ENCODE measurements around the gene KCNH5. TPM values are rescaled to one million over a fixed set of nuclear protein-coding genes. Genes with fewer than 3 reads are reported as not detected.

KCNH5 gene
- total RNA-seq, 2 experiments from 2014 or later = not detected

DNA sequence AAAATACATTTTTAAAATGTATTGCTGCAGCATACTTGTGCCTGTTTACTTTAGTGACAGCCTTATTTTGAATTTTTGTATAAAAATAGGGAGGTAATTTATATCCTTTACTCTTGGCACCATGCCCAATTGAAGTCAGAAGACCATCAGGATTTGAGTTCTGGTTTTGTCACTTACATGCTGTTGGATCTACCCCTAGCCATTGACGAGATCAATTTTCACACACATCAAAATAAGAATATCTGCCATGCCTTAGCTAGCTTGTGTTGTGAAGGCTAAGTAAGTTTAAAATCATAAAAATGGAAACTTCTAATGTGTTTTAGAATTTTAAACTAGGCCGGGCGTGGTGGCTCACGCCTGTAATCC lies 381.8 kb downstream of the KCNH5 start:
- Mint-ChIP-seq H3K9me3 (peaks cover 4% of the 10 kb centered on the region), H3K4me1 (ENCODE audit: low read depth) (no peaks in the 10 kb centered on the region), H3K4me3 (no peak overlapping the region), H3K27ac (no peak overlapping the region), H3K36me3 (ENCODE audit: low read depth) (no peaks in the 10 kb centered on the region), H3K27me3 (no peaks in the 10 kb centered on the region)
- TF ChIP-seq, protein P1, sequence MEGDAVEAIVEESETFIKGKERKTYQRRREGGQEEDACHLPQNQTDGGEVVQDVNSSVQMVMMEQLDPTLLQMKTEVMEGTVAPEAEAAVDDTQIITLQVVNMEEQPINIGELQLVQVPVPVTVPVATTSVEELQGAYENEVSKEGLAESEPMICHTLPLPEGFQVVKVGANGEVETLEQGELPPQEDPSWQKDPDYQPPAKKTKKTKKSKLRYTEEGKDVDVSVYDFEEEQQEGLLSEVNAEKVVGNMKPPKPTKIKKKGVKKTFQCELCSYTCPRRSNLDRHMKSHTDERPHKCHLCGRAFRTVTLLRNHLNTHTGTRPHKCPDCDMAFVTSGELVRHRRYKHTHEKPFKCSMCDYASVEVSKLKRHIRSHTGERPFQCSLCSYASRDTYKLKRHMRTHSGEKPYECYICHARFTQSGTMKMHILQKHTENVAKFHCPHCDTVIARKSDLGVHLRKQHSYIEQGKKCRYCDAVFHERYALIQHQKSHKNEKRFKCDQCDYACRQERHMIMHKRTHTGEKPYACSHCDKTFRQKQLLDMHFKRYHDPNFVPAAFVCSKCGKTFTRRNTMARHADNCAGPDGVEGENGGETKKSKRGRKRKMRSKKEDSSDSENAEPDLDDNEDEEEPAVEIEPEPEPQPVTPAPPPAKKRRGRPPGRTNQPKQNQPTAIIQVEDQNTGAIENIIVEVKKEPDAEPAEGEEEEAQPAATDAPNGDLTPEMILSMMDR (IDR thresholded peaks at IDR 0.05) = no peak
- CTCF ChIA-PET = no interaction called here
- POLR2A ChIA-PET = no interaction called here
- intact Hi-C loops (cut with micrococcal nuclease) = no loop called here
- DNase-seq = no peak
- ATAC-seq = no peak

DNA sequence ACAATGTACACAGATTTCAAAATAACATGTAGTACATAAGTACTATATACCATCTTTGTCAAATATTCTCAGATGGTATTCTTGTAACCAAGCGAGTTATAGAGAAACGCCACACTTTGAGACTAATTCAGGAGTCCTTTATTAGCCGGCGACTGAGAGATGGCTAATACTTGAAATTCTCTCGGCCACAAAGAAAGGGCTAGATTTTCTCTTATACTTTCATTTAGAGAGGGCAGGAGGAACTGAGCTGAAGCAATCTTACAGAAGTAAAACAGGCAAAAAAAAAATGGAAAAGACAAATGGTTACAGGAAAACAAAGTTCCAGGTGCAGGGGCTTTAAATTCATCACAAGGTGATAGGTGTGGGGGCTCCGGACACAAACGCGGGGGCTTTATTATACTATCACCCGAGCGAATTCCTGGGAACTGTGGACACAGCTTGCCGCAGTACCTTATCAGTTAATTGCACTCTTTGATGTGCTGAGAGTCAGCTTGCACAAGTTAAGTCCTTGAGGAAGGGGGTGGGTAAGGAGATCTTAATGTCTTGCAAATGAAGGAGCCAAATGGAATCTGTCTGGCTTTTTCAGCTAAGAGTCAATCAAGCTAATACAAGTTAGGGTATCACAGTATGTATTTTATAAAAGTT lies 382.3 kb downstream of the KCNH5 start:
- Mint-ChIP-seq H3K4me1 (ENCODE audit: low read depth) (no peaks in the 10 kb centered on the region), H3K4me3 (no peak overlapping the region), H3K27me3 (no peaks in the 10 kb centered on the region), H3K9me3 (peaks cover 6% of the 10 kb centered on the region), H3K36me3 (ENCODE audit: low read depth) (no peaks in the 10 kb centered on the region), H3K27ac (no peak overlapping the region)
- intact Hi-C loops (cut with micrococcal nuclease) = no loop called here
- ATAC-seq (no peak), DNase-seq (no peak)
- ChIA-PET POLR2A (no interaction called here), CTCF (no interaction called here)
- TF ChIP-seq, protein P1 (IDR thresholded peaks at IDR 0.05) = no peak

DNA sequence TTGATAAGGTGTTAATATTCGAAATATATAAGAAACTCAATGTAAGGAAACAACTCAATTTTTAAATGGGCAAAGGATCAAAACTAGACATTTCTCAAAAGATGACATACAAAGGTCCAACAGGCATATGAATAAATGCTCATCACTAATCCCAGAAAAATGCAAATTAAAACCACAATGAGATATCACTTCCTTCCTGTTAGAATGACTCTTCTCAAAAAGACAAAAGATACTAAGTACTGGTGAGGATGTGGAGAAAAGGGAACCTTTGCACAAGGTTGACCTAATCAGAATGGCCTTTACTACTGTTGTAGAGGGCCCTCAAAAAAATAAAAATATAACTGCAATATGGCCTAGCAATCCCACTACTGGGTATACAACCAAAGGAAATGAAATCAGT lies 383.4 kb downstream of the KCNH5 start:
- Mint-ChIP-seq H3K4me1 (ENCODE audit: low read depth) (no peaks in the 10 kb centered on the region), H3K27ac (no peak overlapping the region), H3K9me3 (peaks cover 6% of the 10 kb centered on the region), H3K36me3 (ENCODE audit: low read depth) (no peaks in the 10 kb centered on the region), H3K27me3 (no peaks in the 10 kb centered on the region), H3K4me3 (no peak overlapping the region)
- ChIA-PET CTCF (no interaction called here), POLR2A (no interaction called here)
- no peak for DNase-seq
- no peak for ATAC-seq
- TF ChIP-seq, protein P1 (IDR thresholded peaks at IDR 0.05) = no peak
- intact Hi-C loops (cut with micrococcal nuclease) = no loop called here

DNA sequence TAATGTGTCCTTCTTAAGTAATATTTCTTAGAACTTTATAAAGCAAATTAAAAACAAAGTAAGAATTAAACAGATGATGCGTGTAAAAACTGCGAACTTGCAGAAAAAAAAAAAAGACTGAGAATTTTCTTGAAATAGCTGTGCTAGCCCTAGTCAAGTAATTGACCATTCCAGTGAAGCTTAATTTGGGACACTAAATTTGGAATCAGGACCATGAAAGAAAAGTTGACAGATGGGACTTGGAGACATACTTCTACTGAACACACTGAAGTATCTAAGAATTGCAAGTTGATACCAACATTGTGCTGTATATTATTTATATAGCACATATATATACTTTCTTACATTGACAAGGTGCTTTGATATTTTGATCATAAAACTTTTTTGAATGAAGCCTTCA lies 386.6 kb downstream of the KCNH5 start:
- ATAC-seq (no peak), DNase-seq (no peak)
- TF ChIP-seq, protein P1 (IDR thresholded peaks at IDR 0.05) = no peak
- Mint-ChIP-seq H3K27ac (no peak overlapping the region), H3K36me3 (ENCODE audit: low read depth) (no peaks in the 10 kb centered on the region), H3K27me3 (no peaks in the 10 kb centered on the region), H3K4me1 (ENCODE audit: low read depth) (no peaks in the 10 kb centered on the region), H3K4me3 (no peak overlapping the region), H3K9me3 (peaks cover 6% of the 10 kb centered on the region)
- CTCF ChIA-PET = no interaction called here
- intact Hi-C loops (cut with micrococcal nuclease) = no loop called here
- POLR2A ChIA-PET = no interaction called here

DNA sequence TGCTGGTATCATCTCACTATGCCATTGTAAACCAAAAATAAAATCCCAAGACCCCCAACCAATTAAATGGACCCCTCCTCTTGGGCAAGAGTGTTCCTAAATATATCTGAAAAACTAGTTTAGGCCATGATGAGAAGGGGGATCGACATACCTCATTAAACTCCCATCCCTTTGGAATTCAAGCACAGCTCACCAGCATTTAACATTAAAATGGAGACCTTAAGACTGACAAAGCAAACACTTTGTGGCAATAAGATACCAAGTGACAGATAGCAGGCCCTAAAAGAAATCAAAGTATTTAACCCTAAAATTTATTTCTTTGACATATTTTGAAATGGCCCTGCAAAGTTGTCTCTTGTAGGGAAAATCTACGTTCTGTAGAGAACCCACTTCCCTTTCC lies 387.9 kb downstream of the KCNH5 start:
- DNase-seq (no peak), ATAC-seq (no peak)
- peaks cover 5% of the 10 kb centered on the region for H3K9me3 Mint-ChIP-seq
- TF ChIP-seq, protein P1 (IDR thresholded peaks at IDR 0.05) = no peak
- ChIA-PET CTCF (no interaction called here), POLR2A (no interaction called here)
- no peaks in the 10 kb centered on the region for H3K4me1 Mint-ChIP-seq (ENCODE audit: low read depth)
- intact Hi-C loops (cut with micrococcal nuclease) = no loop called here
- no peak overlapping the region for H3K27ac Mint-ChIP-seq
- no peaks in the 10 kb centered on the region for H3K36me3 Mint-ChIP-seq (ENCODE audit: low read depth)
- no peak overlapping the region for H3K4me3 Mint-ChIP-seq
- no peaks in the 10 kb centered on the region for H3K27me3 Mint-ChIP-seq

Measured in activated CD8-positive, alpha-beta T cell treated with anti-CD3 and anti-CD28 coated beads for 36 hours (primary cell).